Trophoblast cell (in vitro differentiated cells and primary cell): Measurements from ENCODE around the gene SLX4IP.
"Not testable (repeated sequence)": the region's sequence is repeated elsewhere in the genome, so short reads cannot be mapped to it uniquely, and the experiment has no call there.

Source experiments
- DNase-seq, 2 donors: peaks; one replicate each; pipeline ENCODE4 v3.0.0-alpha.2; 2016
- H2AFZ ChIP-seq: 2 replicates; pipeline ENCODE4 v1.6.1; 2013; ENCODE audit warnings: low read length, moderate library complexity, mild to moderate bottlenecking; ENCODE audit not compliant: insufficient read depth, poor library complexity
- H2AK5ac ChIP-seq: 2 replicates; pipeline ENCODE4 v1.6.1; 2013; ENCODE audit warnings: mild to moderate bottlenecking, low read length
- H2BK120ac ChIP-seq: 2 replicates; pipeline ENCODE4 v1.6.1; 2013; ENCODE audit warnings: low read length, mild to moderate bottlenecking, moderate library complexity; ENCODE audit not compliant: insufficient read depth, poor library complexity
- H2BK12ac ChIP-seq: 2 replicates; pipeline ENCODE4 v1.6.1; 2013; ENCODE audit warnings: mild to moderate bottlenecking, low read length, moderate library complexity
- H2BK5ac ChIP-seq: 2 replicates; pipeline ENCODE4 v1.6.1; 2013; ENCODE audit warnings: low read length, low read depth, moderate library complexity, mild to moderate bottlenecking; ENCODE audit not compliant: poor library complexity
- H3K14ac ChIP-seq: 2 replicates; pipeline ENCODE4 v1.6.1; 2013; ENCODE audit warnings: mild to moderate bottlenecking, low read length
- H3K18ac ChIP-seq: 2 replicates; pipeline ENCODE4 v1.6.1; 2013; ENCODE audit warnings: mild to moderate bottlenecking, low read length
- H3K23ac ChIP-seq: 2 replicates; pipeline ENCODE4 v1.6.1; 2013; ENCODE audit warnings: low read length
- H3K27ac ChIP-seq: 2 replicates; pipeline ENCODE4 v1.5.1; 2013; ENCODE audit warnings: low read depth, mild to moderate bottlenecking, inconsistent platforms, low read length, moderate library complexity
- H3K27me3 ChIP-seq: 2 replicates; pipeline ENCODE4 v1.6.1; 2013; ENCODE audit warnings: inconsistent platforms, mild to moderate bottlenecking, low read length, moderate library complexity; ENCODE audit not compliant: insufficient read depth
- H3K36me3 ChIP-seq, 2 experiments: 1 replicate in 1 of 2; 2 replicates in 1 of 2; pipeline ENCODE4 v1.6.1; 2013; ENCODE audit warnings: low read length in 2 of 2, mild to moderate bottlenecking in 2 of 2, moderate library complexity in 1 of 2; ENCODE audit not compliant: insufficient read depth in 2 of 2, control insufficient read depth in 1 of 2
- H3K4ac ChIP-seq: 2 replicates; pipeline ENCODE4 v1.6.1; 2013; ENCODE audit warnings: low read depth, mild to moderate bottlenecking, low read length, moderate library complexity
- H3K4me1 ChIP-seq, 2 experiments: 1 replicate in 1 of 2; 2 replicates in 1 of 2; pipeline ENCODE4 v1.6.1; 2013; ENCODE audit warnings: low read length in 2 of 2, mild to moderate bottlenecking in 2 of 2, moderate library complexity in 1 of 2; ENCODE audit not compliant: insufficient read depth in 2 of 2, control insufficient read depth in 1 of 2
- H3K4me2 ChIP-seq: 2 replicates; pipeline ENCODE4 v1.6.1; 2013; ENCODE audit warnings: inconsistent platforms, mild to moderate bottlenecking, low read length, moderate library complexity
- H3K4me3 ChIP-seq: 2 replicates; pipeline ENCODE4 v1.5.1; 2013; ENCODE audit warnings: mild to moderate bottlenecking, low read depth, low read length, inconsistent platforms
- H3K79me1 ChIP-seq: one replicate; pipeline ENCODE4 v1.6.1; 2013; ENCODE audit warnings: low read length
- H3K79me2 ChIP-seq: 2 replicates; pipeline ENCODE4 v1.6.1; 2013; ENCODE audit warnings: low read length, mild to moderate bottlenecking; ENCODE audit not compliant: control insufficient read depth, insufficient read depth, poor library complexity
- H3K9ac ChIP-seq: 2 replicates; pipeline ENCODE4 v1.6.1; 2013; ENCODE audit warnings: mild to moderate bottlenecking, low read length
- H3K9me3 ChIP-seq: 2 replicates; pipeline ENCODE4 v1.6.1; 2013; ENCODE audit warnings: low read depth, mild to moderate bottlenecking, control low read depth, inconsistent platforms, low read length; ENCODE audit not compliant: insufficient read depth
- H4K12ac ChIP-seq: 2 replicates; pipeline ENCODE4 v1.6.1; 2013; ENCODE audit warnings: low read depth, mild to moderate bottlenecking, low read length, moderate library complexity
- H4K8ac ChIP-seq: 2 replicates; pipeline ENCODE4 v1.6.1; 2013; ENCODE audit warnings: low read depth, mild to moderate bottlenecking, low read length, moderate library complexity
- H4K91ac ChIP-seq: one replicate; pipeline ENCODE4 v1.6.1; 2013; ENCODE audit warnings: low read depth, mild to moderate bottlenecking, low read length, moderate library complexity
- WGBS: extraction: QIAGEN DNeasy Blood & Tissue Kit; methylation state at CpG from one replicate; pipeline ENCODE4 v1.1.7; 2013; ENCODE audit warnings: missing lambda C conversion rate; ENCODE audit not compliant: insufficient read length, insufficient coverage; ENCODE audit errors: extremely low coverage; 5-methylcytosine and 5-hydroxymethylcytosine counted together

SLX4IP gene

GRCh38 chr20:10412591-10413408 lies 22.3 kb upstream of the SLX4IP start:
- Histone ChIP-seq H2BK5ac (no peak overlapping the region), H4K8ac (no peak overlapping the region), H3K23ac (no peak overlapping the region), H3K27ac (no peak overlapping the region), H3K79me2 (no peaks in the 10 kb centered on the region), H2BK12ac (no peak overlapping the region), H2AFZ (no peak overlapping the region), H3K27me3 (no peaks in the 10 kb centered on the region), H3K18ac (no peak overlapping the region), H3K36me3 (peaks cover 4 to 5% of the 10 kb centered on the region in 2 experiments), H3K14ac (no peak overlapping the region), H4K12ac (no peak overlapping the region), H3K4me2 (no peak overlapping the region), H3K4me1 (no peaks in the 10 kb centered on the region), H3K79me1 (no peaks in the 10 kb centered on the region), H3K9ac (no peak overlapping the region), H3K4me3 (no peak overlapping the region), H3K9me3 (no peaks in the 10 kb centered on the region), H3K4ac (no peak overlapping the region), H4K91ac (no peak overlapping the region), H2AK5ac (no peak overlapping the region), H2BK120ac (no peak overlapping the region)
- no peak for DNase-seq
- WGBS = no CpG with 5 or more reads among the region's 5 CpGs

- no peaks in the 10 kb centered on the region for H3K79me1 ChIP-seq
- no peak overlapping the region for H2BK120ac ChIP-seq
- no peak overlapping the region for H2BK5ac ChIP-seq
- no peaks in the 10 kb centered on the region for H3K4me1 ChIP-seq
- H4K8ac ChIP-seq = no peak overlapping the region
- no peak overlapping the region for H2AK5ac ChIP-seq
- H2BK12ac ChIP-seq = no peak overlapping the region
- H3K27me3 ChIP-seq = no peaks in the 10 kb centered on the region
- no peak overlapping the region for H3K14ac ChIP-seq
- WGBS = no CpG with 5 or more reads among the region's 3 CpGs
- no peak overlapping the region for H3K27ac ChIP-seq
- DNase-seq = peak; percentile 2 to 93
- no peak overlapping the region for H3K23ac ChIP-seq
- no peaks in the 10 kb centered on the region for H3K79me2 ChIP-seq
- H3K4me2 ChIP-seq = no peak overlapping the region
- no peak overlapping the region for H3K18ac ChIP-seq
- no peaks in the 10 kb centered on the region for H3K9me3 ChIP-seq
- H2AFZ ChIP-seq = no peak overlapping the region
- peaks cover 4 to 5% of the 10 kb centered on the region in 2 experiments for H3K36me3 ChIP-seq
- H3K4me3 ChIP-seq = no peak overlapping the region
- H4K91ac ChIP-seq = no peak overlapping the region
- H3K4ac ChIP-seq = no peak overlapping the region
- H4K12ac ChIP-seq = no peak overlapping the region
- H3K9ac ChIP-seq = no peak overlapping the region
Measured at GRCh38 chr20:10415013-10415650, 20.0 kb upstream of the SLX4IP start.

- H3K36me3 ChIP-seq, H3K4me2 ChIP-seq, H3K14ac ChIP-seq, H3K23ac ChIP-seq, H3K4me1 ChIP-seq, H2AK5ac ChIP-seq, H3K4ac ChIP-seq, H2AFZ ChIP-seq, H2BK120ac ChIP-seq, H2BK12ac ChIP-seq, H3K27ac ChIP-seq, H3K18ac ChIP-seq, H3K27me3 ChIP-seq, H4K12ac ChIP-seq, H3K79me2 ChIP-seq, DNase-seq, H4K8ac ChIP-seq, H3K4me3 ChIP-seq, H2BK5ac ChIP-seq, H3K79me1 ChIP-seq, H4K91ac ChIP-seq, H3K9ac ChIP-seq, H3K9me3 ChIP-seq: not testable (repeated sequence)
- WGBS = no CpG with 5 or more reads among the region's 2 CpGs
Measured at GRCh38 chr20:10417218-10417617, 17.9 kb upstream of the SLX4IP start.

- Histone ChIP-seq H3K79me1 (no peaks in the 10 kb centered on the region), H4K8ac (no peak overlapping the region), H3K79me2 (peaks cover 2% of the 10 kb centered on the region), H2BK12ac (no peak overlapping the region), H3K14ac (no peak overlapping the region), H3K27ac (no peak overlapping the region), H3K9ac (no peak overlapping the region), H3K4me3 (no peak overlapping the region), H3K4me2 (no peak overlapping the region), H3K4me1 (no peaks in the 10 kb centered on the region), H2AFZ (no peak overlapping the region), H3K4ac (no peak overlapping the region), H4K12ac (no peak overlapping the region), H2BK120ac (no peak overlapping the region), H3K18ac (no peak overlapping the region), H3K36me3 (peaks cover 0 to 6% of the 10 kb centered on the region in 2 experiments), H3K23ac (no peak overlapping the region), H2AK5ac (no peak overlapping the region), H4K91ac (no peak overlapping the region), H3K27me3 (no peaks in the 10 kb centered on the region), H3K9me3 (no peaks in the 10 kb centered on the region), H2BK5ac (no peak overlapping the region)
- no CpG with 5 or more reads among the region's 5 CpGs for WGBS
- peak; percentile 23 to 51 for DNase-seq
Measured at GRCh38 chr20:10419550-10420133, 15.5 kb upstream of the SLX4IP start.
